ENCODE results near the gene CD14. TPM values are rescaled to one million over a fixed set of nuclear protein-coding genes. Genes with fewer than 3 reads are reported as not detected.

The CD14 gene
- total RNA-seq (10 to 100 TPM; 20.8 to 96.9 (median 72.0) TPM), polyA plus RNA-seq (100 to 1,000 TPM in 1 of 3 donors, 10 to 100 TPM in 2; 42.7 to 178 (median 52.3) TPM)

DNA sequence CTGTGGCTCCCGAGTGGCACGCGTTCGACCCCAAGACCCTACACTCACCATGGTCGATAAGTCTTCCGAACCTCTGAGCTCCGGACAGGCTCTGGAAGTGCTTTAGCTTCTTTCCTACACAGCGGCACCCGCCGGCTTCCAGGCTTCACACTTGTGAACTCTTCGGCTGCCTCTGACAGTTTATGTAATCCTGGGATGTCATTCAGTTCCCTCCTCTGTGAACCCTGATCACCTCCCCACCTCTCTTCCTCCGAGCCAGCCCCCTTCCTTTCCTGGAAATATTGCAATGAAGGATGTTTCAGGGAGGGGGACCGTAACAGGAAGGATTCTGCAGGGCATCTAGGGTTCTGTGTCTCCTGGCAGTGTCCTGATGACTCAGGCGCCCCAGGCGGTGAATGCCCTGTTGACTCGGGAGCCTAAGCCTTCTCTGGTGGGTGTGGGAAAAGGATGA lies at the start of gene CD14:
Gene CD14 (minus strand): TSS at position 155 of the 451 bp plus-strand sequence. CDS start 104 bp downstream, at position 51.
- Histone ChIP-seq H3K27ac (peak within 1 kb of the TSS; percentile 66 to 79 (median 78)), H3K27me3 (no peaks in the 10 kb centered on the region), H3K4me3 (peak within 1 kb of the TSS; percentile 39 to 60 (median 51)), H3K36me3 (no peaks in the 10 kb centered on the region), H3K4me1 (peaks cover 0 to 20% (median 15%) of the 10 kb centered on the region in 4 donors), H3K9me3 (no peaks in the 10 kb centered on the region)
- peak in 3 of 4 donors; percentile 33 to 42 (median 38) for TF ChIP-seq POLR2AphosphoS5 (IDR thresholded peaks at IDR 0.05)
- no peak for TF ChIP-seq EP300 (IDR thresholded peaks at IDR 0.05)
- TF ChIP-seq, protein P1, sequence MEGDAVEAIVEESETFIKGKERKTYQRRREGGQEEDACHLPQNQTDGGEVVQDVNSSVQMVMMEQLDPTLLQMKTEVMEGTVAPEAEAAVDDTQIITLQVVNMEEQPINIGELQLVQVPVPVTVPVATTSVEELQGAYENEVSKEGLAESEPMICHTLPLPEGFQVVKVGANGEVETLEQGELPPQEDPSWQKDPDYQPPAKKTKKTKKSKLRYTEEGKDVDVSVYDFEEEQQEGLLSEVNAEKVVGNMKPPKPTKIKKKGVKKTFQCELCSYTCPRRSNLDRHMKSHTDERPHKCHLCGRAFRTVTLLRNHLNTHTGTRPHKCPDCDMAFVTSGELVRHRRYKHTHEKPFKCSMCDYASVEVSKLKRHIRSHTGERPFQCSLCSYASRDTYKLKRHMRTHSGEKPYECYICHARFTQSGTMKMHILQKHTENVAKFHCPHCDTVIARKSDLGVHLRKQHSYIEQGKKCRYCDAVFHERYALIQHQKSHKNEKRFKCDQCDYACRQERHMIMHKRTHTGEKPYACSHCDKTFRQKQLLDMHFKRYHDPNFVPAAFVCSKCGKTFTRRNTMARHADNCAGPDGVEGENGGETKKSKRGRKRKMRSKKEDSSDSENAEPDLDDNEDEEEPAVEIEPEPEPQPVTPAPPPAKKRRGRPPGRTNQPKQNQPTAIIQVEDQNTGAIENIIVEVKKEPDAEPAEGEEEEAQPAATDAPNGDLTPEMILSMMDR (IDR thresholded peaks at IDR 0.05), result no peak
- peak in 1 of 2 donors; percentile 14 for TF ChIP-seq POLR2A (IDR thresholded peaks at IDR 0.05)
- WGBS, 2 donors, result 1 to 11% methylated on average over 16 of the region's 16 CpGs
- DNase-seq, result peak; percentile 81
- intact Hi-C loops (cut with DNase I), result no loop called here

DNA sequence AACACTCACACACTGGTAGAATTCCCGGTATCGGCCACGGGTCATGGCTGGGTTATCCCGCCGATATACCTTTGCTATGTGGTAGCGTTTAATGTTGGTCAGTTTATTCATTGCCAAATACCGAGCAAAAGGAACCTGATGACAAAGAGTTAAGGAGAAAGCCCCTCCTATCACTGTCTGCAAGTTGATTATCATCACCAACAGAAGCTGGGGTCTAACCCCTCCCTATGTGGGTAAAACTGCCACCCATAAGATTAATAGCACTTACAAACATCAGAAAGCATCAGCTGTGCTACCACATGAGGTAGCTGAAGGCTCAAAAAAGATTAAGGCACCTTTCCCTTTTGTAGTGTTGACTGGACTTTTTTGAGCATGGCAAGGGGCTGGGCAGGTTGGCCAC lies 46.0 kb upstream of the CD14 start:
- DNase-seq, result no peak
- no peak overlapping the region for H3K4me3 ChIP-seq
- H3K4me1 ChIP-seq, result no peaks in the 10 kb centered on the region
- H3K36me3 ChIP-seq, result peaks cover 20 to 94% (median 40%) of the 10 kb centered on the region in 4 donors
- intact Hi-C loops (cut with DNase I), result no loop called here
- WGBS, 2 donors, result 96 to 97% methylated on average over 7 of the region's 7 CpGs
- no peaks in the 10 kb centered on the region for H3K27me3 ChIP-seq
- no peak overlapping the region for H3K27ac ChIP-seq
- no peaks in the 10 kb centered on the region for H3K9me3 ChIP-seq
- TF ChIP-seq POLR2A (IDR thresholded peaks at IDR 0.05) (no peak), POLR2AphosphoS5 (IDR thresholded peaks at IDR 0.05) (no peak), EP300 (IDR thresholded peaks at IDR 0.05) (no peak)
- TF ChIP-seq, protein P1 (IDR thresholded peaks at IDR 0.05), result no peak

DNA sequence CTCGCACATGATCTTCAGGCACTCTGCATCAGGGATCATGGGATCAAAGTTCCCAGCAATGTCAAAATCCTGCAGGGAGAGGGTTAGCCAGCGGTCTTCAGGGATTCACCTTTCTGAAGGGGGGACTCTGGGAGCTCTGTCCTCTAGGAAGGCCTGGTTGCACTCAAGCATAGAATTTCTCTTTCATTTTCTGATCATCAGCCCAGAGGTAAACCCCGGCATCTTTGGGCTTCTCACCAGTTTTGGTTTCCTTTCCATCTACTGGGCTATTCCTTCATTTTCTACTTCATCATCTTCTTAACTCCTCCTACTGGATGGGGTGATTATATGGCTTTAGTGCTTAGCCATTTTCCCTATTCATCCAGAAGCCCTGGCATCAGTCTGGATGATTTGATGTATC lies 45.0 kb upstream of the CD14 start:
- no peak for DNase-seq
- H3K9me3 ChIP-seq, result no peaks in the 10 kb centered on the region
- TF ChIP-seq, protein P1 (IDR thresholded peaks at IDR 0.05), result no peak
- TF ChIP-seq POLR2A (IDR thresholded peaks at IDR 0.05) (no peak), EP300 (IDR thresholded peaks at IDR 0.05) (no peak), POLR2AphosphoS5 (IDR thresholded peaks at IDR 0.05) (no peak)
- no peaks in the 10 kb centered on the region for H3K27me3 ChIP-seq
- peaks cover 20 to 88% (median 40%) of the 10 kb centered on the region in 4 donors for H3K36me3 ChIP-seq
- intact Hi-C loops (cut with DNase I), result no loop called here
- no peak overlapping the region for H3K4me3 ChIP-seq
- WGBS, 2 donors, result 72 to 92% methylated on average over 3 of the region's 3 CpGs
- H3K4me1 ChIP-seq, result peaks cover 0 to 2% (median 0%) of the 10 kb centered on the region in 4 donors
- no peak overlapping the region for H3K27ac ChIP-seq

DNA sequence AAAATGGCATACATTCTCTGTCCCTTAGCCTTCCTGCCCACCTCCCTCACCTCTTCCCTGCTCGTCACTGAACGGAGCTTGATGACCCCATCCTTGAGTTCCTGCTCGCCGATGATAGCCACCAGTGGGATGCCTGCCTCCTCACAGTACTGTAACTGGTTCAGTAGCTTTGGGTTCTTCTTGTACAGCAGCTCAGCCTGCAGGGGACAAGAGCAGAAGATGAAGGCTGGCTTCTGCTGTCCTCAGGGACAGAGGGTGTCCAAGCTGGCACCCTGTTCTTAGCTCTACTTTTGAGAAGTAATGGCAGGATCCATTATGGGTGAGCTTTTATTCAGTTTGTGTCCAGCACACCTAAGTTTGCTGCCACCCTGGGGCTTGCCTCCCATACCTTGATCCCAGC lies 41.7 kb upstream of the CD14 start:
- Histone ChIP-seq H3K27me3 (no peaks in the 10 kb centered on the region), H3K36me3 (peaks cover 22 to 81% (median 36%) of the 10 kb centered on the region in 4 donors), H3K4me3 (no peak overlapping the region), H3K9me3 (no peaks in the 10 kb centered on the region), H3K27ac (no peak overlapping the region), H3K4me1 (peaks cover 0 to 7% (median 2%) of the 10 kb centered on the region in 4 donors)
- no peak for DNase-seq
- intact Hi-C loops (cut with DNase I), result no loop called here
- WGBS, 2 donors, result 95 to 96% methylated on average over 4 of the region's 4 CpGs
- TF ChIP-seq, protein P1 (IDR thresholded peaks at IDR 0.05), result no peak
- TF ChIP-seq POLR2A (IDR thresholded peaks at IDR 0.05), result no peak
- no peak for TF ChIP-seq EP300 (IDR thresholded peaks at IDR 0.05)
- no peak for TF ChIP-seq POLR2AphosphoS5 (IDR thresholded peaks at IDR 0.05)

DNA sequence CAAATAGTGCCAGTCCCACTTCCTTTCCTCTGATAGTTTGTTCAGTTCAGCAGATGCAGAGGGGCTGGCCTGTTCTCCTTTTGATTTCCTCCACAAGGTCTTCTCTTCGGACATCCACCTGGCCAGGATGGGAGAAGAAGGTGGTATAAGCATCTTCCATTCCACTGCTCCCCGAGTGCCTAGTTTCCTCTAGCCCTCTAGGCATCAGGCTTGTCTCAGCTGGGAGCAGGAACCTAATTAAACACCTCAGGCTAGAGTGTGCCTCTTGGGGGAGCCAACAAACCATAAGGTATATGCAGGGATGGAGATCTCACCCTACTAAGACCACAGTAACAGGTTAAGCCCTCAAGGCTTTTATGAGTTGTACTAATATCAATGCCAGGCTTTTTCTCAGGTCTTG lies 41.2 kb upstream of the CD14 start:
- Histone ChIP-seq H3K27ac (no peak overlapping the region), H3K36me3 (peaks cover 26 to 81% (median 41%) of the 10 kb centered on the region in 4 donors), H3K27me3 (no peaks in the 10 kb centered on the region), H3K9me3 (no peaks in the 10 kb centered on the region), H3K4me1 (peaks cover 0 to 7% (median 2%) of the 10 kb centered on the region in 4 donors), H3K4me3 (no peak overlapping the region)
- intact Hi-C loops (cut with DNase I), result no loop called here
- no peak for DNase-seq
- TF ChIP-seq EP300 (IDR thresholded peaks at IDR 0.05) (no peak), POLR2A (IDR thresholded peaks at IDR 0.05) (no peak), POLR2AphosphoS5 (IDR thresholded peaks at IDR 0.05) (no peak)
- TF ChIP-seq, protein P1 (IDR thresholded peaks at IDR 0.05), result no peak
- 85 to 91% methylated on average over 2 of the region's 2 CpGs for WGBS, 2 donors
